Lower lobe of right lung (tissue), 2 donors: Measurements from ENCODE around the gene NFKBIZ. TPM values are rescaled to one million over a fixed set of nuclear protein-coding genes. Genes with fewer than 3 reads are reported as not detected.

ENCODE experiments used
- ATAC-seq, 2 donors: fragments of 200-7000 bp; cut with Tn5 transposase; one replicate each; pipeline ENCODE4 v1.9.1; 2020 to 2022; ENCODE audit warnings: mild to moderate bottlenecking in 2 of 2, moderate library complexity in 2 of 2
- DNase-seq: peaks from one replicate; pipeline ENCODE4 v3.0.0-alpha.2; 2020
- H3K27ac ChIP-seq: fragments of 200-600 bp; one replicate; pipeline ENCODE4 v1.8.0; 2022
- H3K27me3 ChIP-seq: fragments of 200-600 bp; one replicate; pipeline ENCODE4 v1.8.0; 2022; ENCODE audit warnings: low read depth
- H3K36me3 ChIP-seq: fragments of 200-600 bp; one replicate; pipeline ENCODE4 v1.8.0; 2022; ENCODE audit warnings: mild to moderate bottlenecking
- H3K4me1 ChIP-seq: fragments of 200-600 bp; one replicate; pipeline ENCODE4 v1.8.0; 2022
- H3K4me3 ChIP-seq: fragments of 200-600 bp; one replicate; pipeline ENCODE4 v1.8.0; 2022; ENCODE audit warnings: mild to moderate bottlenecking
- H3K9me3 ChIP-seq: fragments of 200-600 bp; one replicate; pipeline ENCODE4 v1.8.0; 2022
- CTCF ChIP-seq: fragments of 200-600 bp; IDR thresholded peaks from one replicate; pipeline ENCODE4 v1.8.0; 2022; ENCODE audit warnings: antibody characterized with exemption, mild to moderate bottlenecking
- intact Hi-C: fragments of 100-400 bp; cut with DNase I; formaldehyde crosslinking; loops from one replicate; pipeline ENCODE4 v1.11.0; 2022
- total RNA-seq: library from RNA; stranded (reverse); fragmentation: NEBNext Ultra II Directional; extraction: Animal tissue kit (Norgen Biotek cat#: 25700); gene quantifications from one replicate; pipeline ENCODE4 v1.2.1, GENCODE V29; 2021
- donor health status: DM: no; HTN: yes; CAD: no; lungs with severe emphysema.

NFKBIZ gene
- total RNA-seq, 1 donor from 2014 or later: 76.2 TPM

DNA sequence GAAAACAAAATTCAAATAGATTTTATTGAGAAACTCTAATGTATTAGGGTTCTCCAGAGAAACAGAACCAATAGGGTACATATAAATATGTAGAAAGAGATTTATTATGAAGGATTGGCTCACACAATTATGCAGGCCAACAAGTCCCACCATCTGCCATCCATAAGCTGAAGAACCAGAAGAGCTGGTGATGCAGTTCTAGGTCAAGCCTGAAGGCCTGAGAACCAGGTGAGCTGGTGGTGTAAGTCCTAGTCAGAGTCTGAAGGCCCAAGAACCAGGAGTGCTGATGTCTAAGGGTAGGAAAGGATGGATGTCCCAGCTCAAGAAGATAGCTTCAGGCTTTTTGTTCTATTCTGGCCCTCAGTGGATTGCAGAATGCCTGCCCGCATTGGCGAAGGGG is 2.6 kb upstream of the NFKBIZ start:
- Histone ChIP-seq H3K4me1 (peaks cover 22% of the 10 kb centered on the region), H3K27me3 (no peaks in the 10 kb centered on the region), H3K4me3 (no peak overlapping the region), H3K36me3 (peaks cover 2% of the 10 kb centered on the region), H3K27ac (peak overlapping the region; percentile 100), H3K9me3 (no peaks in the 10 kb centered on the region)
- no peak for TF ChIP-seq CTCF
- ATAC-seq (no peak), DNase-seq (no peak)
- intact Hi-C loops: no loop called here

DNA sequence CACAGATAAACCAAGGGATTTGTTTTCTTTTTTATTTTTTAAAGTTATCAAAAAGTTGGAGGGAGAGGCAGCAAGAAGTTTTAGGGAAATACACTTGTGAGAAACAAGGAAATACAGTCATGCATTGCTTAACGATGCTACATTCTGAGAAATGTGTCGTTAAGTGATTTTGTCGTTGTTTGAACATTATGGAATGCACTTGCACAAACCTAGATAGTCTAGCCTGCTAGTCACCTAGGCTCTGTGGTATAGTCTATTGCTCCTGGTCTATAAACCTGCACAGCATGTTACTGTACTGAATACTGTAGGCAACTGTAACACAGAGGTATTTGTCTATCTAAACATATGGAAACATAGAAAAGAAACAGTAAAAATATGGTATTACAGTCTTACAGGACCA is 2.0 kb upstream of the NFKBIZ start:
- Histone ChIP-seq H3K27ac (peak overlapping the region; percentile 100), H3K36me3 (peaks cover 8% of the 10 kb centered on the region), H3K9me3 (no peaks in the 10 kb centered on the region), H3K4me1 (peaks cover 28% of the 10 kb centered on the region), H3K4me3 (no peak overlapping the region), H3K27me3 (no peaks in the 10 kb centered on the region)
- no peak for TF ChIP-seq CTCF
- DNase-seq: no peak
- ATAC-seq: peak in 1 of 2 donors; percentile 7
- intact Hi-C loops: no loop called here

GRCh38 chr3:101848326-101848725 is 988 bp upstream of the NFKBIZ start:
- intact Hi-C loops: no loop called here
- Histone ChIP-seq H3K27ac (peak overlapping the region; percentile 100), H3K27me3 (no peaks in the 10 kb centered on the region), H3K36me3 (peaks cover 18% of the 10 kb centered on the region), H3K9me3 (no peaks in the 10 kb centered on the region), H3K4me3 (peak overlapping the region; percentile 89), H3K4me1 (peaks cover 38% of the 10 kb centered on the region)
- ATAC-seq: no peak
- TF ChIP-seq CTCF: no peak
- DNase-seq: no peak

DNA sequence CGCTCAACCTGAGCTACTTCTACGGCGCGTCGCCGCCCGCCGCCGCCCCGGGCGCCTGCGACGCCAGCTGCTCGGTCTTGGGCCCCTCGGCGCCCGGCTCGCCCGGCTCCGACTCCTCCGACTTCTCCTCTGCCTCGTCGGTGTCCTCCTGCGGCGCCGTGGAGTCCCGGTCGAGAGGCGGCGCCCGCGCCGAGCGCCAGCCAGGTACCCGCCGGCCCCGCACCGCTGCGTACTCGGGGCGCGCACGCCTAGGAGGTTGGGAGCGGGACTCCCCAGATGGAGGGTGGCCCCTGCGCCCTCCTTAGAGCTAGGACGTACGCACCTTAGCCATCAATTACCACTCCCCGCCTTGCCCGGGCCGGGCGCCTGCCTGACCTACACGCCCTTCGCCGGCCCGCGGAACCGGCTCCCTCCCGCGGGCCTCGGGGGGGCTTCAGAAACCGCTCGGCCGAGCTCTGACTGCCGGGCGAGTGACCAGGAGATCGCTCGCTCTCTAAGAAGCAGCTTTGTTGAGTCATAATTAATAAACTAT is 466 bp downstream of the NFKBIZ start:
- no peak for TF ChIP-seq CTCF
- ATAC-seq (peak; percentile 47), DNase-seq (peak; percentile 76)
- peak overlapping the region; percentile 100 for H3K27ac ChIP-seq
- peaks cover 33% of the 10 kb centered on the region for H3K36me3 ChIP-seq
- intact Hi-C loops: no loop called here
- H3K4me3 ChIP-seq: peak overlapping the region; percentile 89
- no peaks in the 10 kb centered on the region for H3K27me3 ChIP-seq
- H3K4me1 ChIP-seq: peaks cover 53% of the 10 kb centered on the region
- H3K9me3 ChIP-seq: no peaks in the 10 kb centered on the region

DNA sequence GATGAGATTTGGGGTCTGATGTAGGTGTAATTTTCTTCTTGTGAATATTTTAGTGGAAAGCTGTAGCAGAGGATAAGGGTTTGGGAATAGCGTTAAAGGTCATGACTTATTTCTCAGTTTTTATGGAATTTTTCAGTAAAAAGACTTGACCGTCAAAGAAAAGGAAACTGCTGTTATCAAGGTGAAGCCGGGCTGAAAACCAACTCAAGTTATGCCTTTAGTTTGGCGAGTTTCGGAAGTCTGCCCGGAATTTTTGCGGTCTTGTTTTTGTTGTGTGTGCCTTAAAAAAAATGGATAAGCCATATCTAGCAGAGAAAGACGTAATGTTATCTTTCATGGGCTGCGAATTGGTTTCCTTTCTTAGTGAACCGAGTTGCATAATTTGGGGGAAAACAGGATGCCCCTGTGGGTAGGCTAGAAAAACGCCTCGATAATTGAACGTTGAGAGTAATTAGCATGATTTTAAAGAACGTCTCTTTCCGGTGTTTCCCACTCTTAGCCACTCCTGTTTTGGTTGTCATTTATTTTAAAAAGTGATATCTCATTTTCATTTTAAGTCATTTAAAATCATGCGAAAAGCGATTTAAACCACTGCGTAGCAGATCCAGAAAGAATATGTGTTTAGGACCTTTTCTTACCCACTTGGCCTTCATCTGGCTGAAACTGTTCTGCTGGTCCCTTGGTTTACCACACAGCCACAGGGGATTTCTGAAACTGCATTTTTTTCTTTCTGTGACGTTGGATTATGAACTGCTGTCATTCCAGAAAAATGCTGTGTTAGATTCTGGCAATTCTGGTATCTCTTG is 1.1 kb downstream of the NFKBIZ start:
- no peak for DNase-seq
- ATAC-seq: no peak
- peaks cover 39% of the 10 kb centered on the region for H3K36me3 ChIP-seq
- H3K4me1 ChIP-seq: peaks cover 60% of the 10 kb centered on the region
- intact Hi-C loops: no loop called here
- no peaks in the 10 kb centered on the region for H3K27me3 ChIP-seq
- TF ChIP-seq CTCF: no peak
- peak overlapping the region; percentile 100 for H3K27ac ChIP-seq
- H3K4me3 ChIP-seq: peak overlapping the region; percentile 89
- no peaks in the 10 kb centered on the region for H3K9me3 ChIP-seq
